HCT116 (cell line): Measurements from ENCODE around the gene ZNF423. TPM values are rescaled to one million over a fixed set of nuclear protein-coding genes. Genes with fewer than 3 reads are reported as not detected.

Source experiments
- ATAC-seq: fragments of 200-7000 bp; cut with Tn5 transposase; 2 replicates; pipeline ENCODE4 v1.9.1; 2020; ENCODE audit warnings: mild to moderate bottlenecking, moderate library complexity
- BruUV-seq: library from RNA; stranded (reverse); fragments of 400-500 nt; replicated peaks from 2 replicates; lab custom pipeline; 2021; lab: Mats Ljungman, UMichigan
- CTCF ChIA-PET: fragments of 300-600 bp; sonication (Branson Sonifier 250); formaldehyde crosslinking; loops from one replicate; lab custom pipeline; 2021; ENCODE audit warnings: antibody characterized with exemption; lab: Charles Lee
- POLR2A ChIA-PET: fragments of 300-600, 350-600 bp; sonication (Branson Sonifier 250); formaldehyde crosslinking; loops from one replicate; lab custom pipeline; 2021; ENCODE audit warnings: antibody characterized with exemption; lab: Charles Lee
- RAD21 ChIA-PET, 2 experiments: fragments of 300-600 bp; sonication (Branson Sonifier 250); formaldehyde crosslinking; loops; one replicate each; lab custom pipeline; 2023; ENCODE audit warnings: low total read pairs in 2 of 2; ENCODE audit not compliant: uncharacterized antibody in 2 of 2, unreplicated experiment in 2 of 2, low non-redundant PET in 1 of 2; lab: Charles Lee
- DNase-seq: peaks from one replicate; pipeline ENCODE4 v3.0.0-alpha.2; 2010; ENCODE audit warnings: low read depth, low spot score
- H2AFZ ChIP-seq: fragments of 200-600 bp; shearing (Covaris generic), sonication (generic); 2 replicates; pipeline ENCODE4 v1.6.1; 2017; ENCODE audit warnings: low read depth, mixed run types, mixed read lengths, antibody characterized with exemption, low read length; ENCODE audit not compliant: poor library complexity, severe bottlenecking
- H3K27ac ChIP-seq: 2 replicates; pipeline ENCODE4 v1.5.1; 2012; ENCODE audit warnings: low read depth, low read length
- H3K27me3 ChIP-seq: fragments of 200-600 bp; sonication (generic); 2 replicates; pipeline ENCODE4 v1.6.1; 2016; ENCODE audit warnings: mixed run types, low read length, mixed read lengths; ENCODE audit not compliant: insufficient read depth
- H3K36me3 ChIP-seq, 2 experiments: fragments of 200-500 bp in 1 of 2; fragments of 200-600 bp in 1 of 2; sonication (Bioruptor generic) in 1 of 2; sonication (generic) in 1 of 2; 2 replicates each; pipeline versions ENCODE4 v1.5.1 to v1.6.1; 2014 to 2016; ENCODE audit warnings: low read length in 2 of 2, inconsistent platforms in 1 of 2, mixed read lengths in 1 of 2, mixed run types in 1 of 2; ENCODE audit not compliant: insufficient read depth in 2 of 2, control insufficient read depth in 1 of 2
- H3K4me1 ChIP-seq, 2 experiments: fragments of 200-600 bp in 1 of 2; sonication (generic) in 1 of 2; 2 replicates each; pipeline versions ENCODE4 v1.5.1 to v1.6.1; 2012 to 2017; ENCODE audit warnings: low read length in 2 of 2, inconsistent platforms in 1 of 2, mild to moderate bottlenecking in 1 of 2, mixed read lengths in 1 of 2, mixed run types in 1 of 2, moderate library complexity in 1 of 2; ENCODE audit not compliant: insufficient read depth in 2 of 2, control insufficient read depth in 1 of 2
- H3K4me2 ChIP-seq: fragments of 200-600 bp; sonication (generic); 2 replicates; pipeline ENCODE4 v1.6.1; 2017; ENCODE audit warnings: mixed run types, low read length, mixed read lengths
- H3K4me3 ChIP-seq, 2 experiments: fragments of 200-600 bp in 1 of 2; sonication (generic) in 1 of 2; replicated peaks in 1 of 2; 2 replicates each; pipeline ENCODE4 v1.5.1; 2011 to 2016; ENCODE audit warnings: low read length in 2 of 2, control low read depth in 1 of 2, low read depth in 1 of 2, mild to moderate bottlenecking in 1 of 2, mixed read lengths in 1 of 2, mixed run types in 1 of 2
- H3K79me2 ChIP-seq: fragments of 200-600 bp; sonication (generic); 2 replicates; pipeline ENCODE4 v1.6.1; 2017; ENCODE audit warnings: mild to moderate bottlenecking, mixed run types, low read length, moderate library complexity, mixed read lengths; ENCODE audit not compliant: insufficient read depth
- H3K9ac ChIP-seq: fragments of 200-600 bp; sonication (generic); 2 replicates; pipeline ENCODE4 v1.6.1; 2016; ENCODE audit warnings: low read length, mixed read lengths
- H3K9me2 ChIP-seq: fragments of 200-600 bp; sonication (generic), shearing (Covaris generic); 2 replicates; pipeline ENCODE4 v1.6.1; 2017; ENCODE audit warnings: mixed run types, mild to moderate bottlenecking, moderate library complexity; ENCODE audit not compliant: insufficient read depth
- H3K9me3 ChIP-seq, 2 experiments: fragments of 200-500 bp in 1 of 2; fragments of 200-600 bp in 1 of 2; sonication (Bioruptor generic) in 1 of 2; sonication (generic) in 1 of 2; 2 replicates each; pipeline ENCODE4 v1.6.1; 2014 to 2017; ENCODE audit warnings: low read length in 2 of 2, mixed read lengths in 2 of 2, inconsistent platforms in 1 of 2, low read depth in 1 of 2, mild to moderate bottlenecking in 1 of 2, mixed run types in 1 of 2, moderate library complexity in 1 of 2; ENCODE audit not compliant: control insufficient read depth in 1 of 2, insufficient read depth in 1 of 2
- H4K20me1 ChIP-seq: fragments of 200-600 bp; sonication (generic), shearing (Covaris generic); 2 replicates; pipeline ENCODE4 v1.6.1; 2017; ENCODE audit warnings: mixed run types, mild to moderate bottlenecking, moderate library complexity; ENCODE audit not compliant: insufficient read depth
- CBX3 ChIP-seq: IDR thresholded peaks from 2 replicates; pipeline ENCODE4 v1.6.1; 2012; ENCODE audit warnings: low read depth
- EGR1 ChIP-seq: IDR thresholded peaks from 2 replicates; pipeline ENCODE4 v1.6.1; 2012; ENCODE audit warnings: low read depth
- EZH2 ChIP-seq: fragments of 200-600 bp; sonication (generic); IDR thresholded peaks from 2 replicates; pipeline ENCODE4 v1.6.1; 2017; ENCODE audit warnings: antibody characterized with exemption, mixed run types
- EZH2phosphoT487 ChIP-seq: fragments of 200-600 bp; IDR thresholded peaks from 2 replicates; pipeline ENCODE4 v1.6.1; 2018; ENCODE audit warnings: antibody characterized with exemption, borderline replicate concordance
- FOSL1 ChIP-seq: IDR thresholded peaks from 2 replicates; pipeline ENCODE4 v1.6.1; 2012; ENCODE audit warnings: low read depth
- JUND ChIP-seq: IDR thresholded peaks from 2 replicates; pipeline ENCODE4 v1.6.1; 2012
- POLR2A ChIP-seq: IDR thresholded peaks from 2 replicates; pipeline ENCODE4 v1.7.0; 2011; ENCODE audit warnings: borderline replicate concordance; ENCODE audit not compliant: insufficient read depth, insufficient read length; ENCODE audit errors: extremely low read depth
- RAD21 ChIP-seq: IDR thresholded peaks from 2 replicates; pipeline ENCODE4 v1.6.1; 2012; ENCODE audit warnings: low read depth, mild to moderate bottlenecking
- SIN3A ChIP-seq: IDR thresholded peaks from 2 replicates; pipeline ENCODE4 v1.6.1; 2012; ENCODE audit warnings: low read depth
- SRF ChIP-seq: IDR thresholded peaks from 2 replicates; pipeline ENCODE4 v1.6.1; 2012; ENCODE audit warnings: low read depth
- YY1 ChIP-seq: IDR thresholded peaks from 2 replicates; pipeline ENCODE4 v1.6.1; 2011; ENCODE audit warnings: low read length, low read depth, moderate library complexity, mild to moderate bottlenecking; ENCODE audit not compliant: insufficient replicate concordance; ENCODE audit errors: extremely low read depth
- ZFX ChIP-seq: fragments of 450-650 bp; IDR thresholded peaks from 2 replicates; pipeline ENCODE4 v1.6.1; 2017
- ZNF274 ChIP-seq: fragments of 200-500 bp; sonication (Bioruptor generic); IDR thresholded peaks from 2 replicates; pipeline ENCODE4 v1.6.1; 2014; ENCODE audit warnings: mild to moderate bottlenecking, low read depth, low read length, inconsistent platforms
- intact Hi-C: fragments of 100-400 bp; cut with micrococcal nuclease; formaldehyde crosslinking; loops from 2 replicates; pipeline ENCODE4 v1.10.0; 2022
- total RNA-seq: library from RNA; stranded (reverse); gene quantifications from one replicate; pipeline ENCODE4 v1.2.1, GENCODE V29; 2021; ENCODE audit not compliant: unreplicated experiment
- TF ChIP-seq, protein P1 (sequence below): IDR thresholded peaks from 2 replicates; pipeline ENCODE4 v1.6.1; 2011; ENCODE audit warnings: mild to moderate bottlenecking, low read length, moderate library complexity; ENCODE audit not compliant: insufficient replicate concordance; ENCODE audit errors: extremely low read depth
- TF ChIP-seq, protein P2 (sequence below): IDR thresholded peaks from 2 replicates; pipeline ENCODE4 v1.6.1; 2012
- TF ChIP-seq, protein P3 (sequence below): IDR thresholded peaks from 2 replicates; pipeline ENCODE4 v1.6.1; 2012; ENCODE audit warnings: low read depth

Gene ZNF423
- total RNA-seq, 1 experiment from 2014 or later, result 0.22 TPM

DNA sequence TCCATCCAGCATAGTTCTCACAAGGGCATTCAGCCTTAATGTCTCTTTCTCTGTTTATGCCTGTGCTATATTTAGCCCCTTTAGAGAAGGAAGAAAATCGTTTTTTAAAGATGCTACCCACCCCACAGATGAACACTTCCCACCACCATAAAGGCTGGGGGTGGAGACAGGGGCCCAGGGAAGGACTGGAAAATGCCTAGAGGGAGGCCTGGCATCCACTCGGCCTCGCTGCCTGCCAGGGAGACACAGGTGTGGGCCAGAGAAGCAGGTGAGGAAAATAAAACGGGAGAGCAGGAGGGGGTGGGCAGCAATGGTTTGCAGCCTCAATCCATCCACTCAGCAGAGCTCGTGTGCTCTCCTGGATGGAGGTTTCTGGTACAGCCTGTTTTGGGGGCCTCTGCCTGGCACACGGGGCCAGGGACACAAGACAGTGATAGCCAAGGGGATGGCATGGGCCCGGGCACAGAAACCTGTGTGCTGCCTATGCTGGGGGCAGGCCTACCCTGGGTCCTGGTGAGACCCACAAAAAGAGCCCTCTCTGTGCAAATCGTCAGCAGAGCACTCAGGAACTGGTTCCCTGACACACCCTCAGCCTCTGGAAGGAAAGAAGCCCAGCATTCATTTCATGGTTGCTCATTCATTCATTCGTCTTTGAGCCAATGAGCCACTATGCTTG, 360.9 kb downstream of the ZNF423 start:
- ChIA-PET POLR2A (no interaction called here), CTCF (no interaction called here)
- BruUV-seq, result no TSS peak

More for the DNA sequence above, 360.9 kb downstream of the ZNF423 start:
- Histone ChIP-seq H3K27me3 (no peaks in the 10 kb centered on the region), H3K4me3 (no peak overlapping the region), H3K79me2 (no peaks in the 10 kb centered on the region), H3K9ac (no peak overlapping the region), H3K9me3 (no peaks in the 10 kb centered on the region), H3K9me2 (no peaks in the 10 kb centered on the region), H3K4me2 (no peak overlapping the region), H4K20me1 (no peaks in the 10 kb centered on the region), H3K36me3 (no peaks in the 10 kb centered on the region), H3K27ac (no peak overlapping the region), H3K4me1 (peaks cover 6 to 12% of the 10 kb centered on the region in 2 experiments; a peak in 2 of 4 replicates), H2AFZ (no peak overlapping the region)
- no peak for ATAC-seq
- TF ChIP-seq FOSL1, result no peak
- no peak for TF ChIP-seq SRF
- no peak for TF ChIP-seq POLR2A
- no peak for TF ChIP-seq CBX3
- TF ChIP-seq, protein P1, sequence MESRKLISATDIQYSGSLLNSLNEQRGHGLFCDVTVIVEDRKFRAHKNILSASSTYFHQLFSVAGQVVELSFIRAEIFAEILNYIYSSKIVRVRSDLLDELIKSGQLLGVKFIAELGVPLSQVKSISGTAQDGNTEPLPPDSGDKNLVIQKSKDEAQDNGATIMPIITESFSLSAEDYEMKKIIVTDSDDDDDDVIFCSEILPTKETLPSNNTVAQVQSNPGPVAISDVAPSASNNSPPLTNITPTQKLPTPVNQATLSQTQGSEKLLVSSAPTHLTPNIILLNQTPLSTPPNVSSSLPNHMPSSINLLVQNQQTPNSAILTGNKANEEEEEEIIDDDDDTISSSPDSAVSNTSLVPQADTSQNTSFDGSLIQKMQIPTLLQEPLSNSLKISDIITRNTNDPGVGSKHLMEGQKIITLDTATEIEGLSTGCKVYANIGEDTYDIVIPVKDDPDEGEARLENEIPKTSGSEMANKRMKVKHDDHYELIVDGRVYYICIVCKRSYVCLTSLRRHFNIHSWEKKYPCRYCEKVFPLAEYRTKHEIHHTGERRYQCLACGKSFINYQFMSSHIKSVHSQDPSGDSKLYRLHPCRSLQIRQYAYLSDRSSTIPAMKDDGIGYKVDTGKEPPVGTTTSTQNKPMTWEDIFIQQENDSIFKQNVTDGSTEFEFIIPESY, result no peak
- TF ChIP-seq, protein P2, sequence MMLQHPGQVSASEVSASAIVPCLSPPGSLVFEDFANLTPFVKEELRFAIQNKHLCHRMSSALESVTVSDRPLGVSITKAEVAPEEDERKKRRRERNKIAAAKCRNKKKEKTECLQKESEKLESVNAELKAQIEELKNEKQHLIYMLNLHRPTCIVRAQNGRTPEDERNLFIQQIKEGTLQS, result no peak
- TF ChIP-seq, protein P3, sequence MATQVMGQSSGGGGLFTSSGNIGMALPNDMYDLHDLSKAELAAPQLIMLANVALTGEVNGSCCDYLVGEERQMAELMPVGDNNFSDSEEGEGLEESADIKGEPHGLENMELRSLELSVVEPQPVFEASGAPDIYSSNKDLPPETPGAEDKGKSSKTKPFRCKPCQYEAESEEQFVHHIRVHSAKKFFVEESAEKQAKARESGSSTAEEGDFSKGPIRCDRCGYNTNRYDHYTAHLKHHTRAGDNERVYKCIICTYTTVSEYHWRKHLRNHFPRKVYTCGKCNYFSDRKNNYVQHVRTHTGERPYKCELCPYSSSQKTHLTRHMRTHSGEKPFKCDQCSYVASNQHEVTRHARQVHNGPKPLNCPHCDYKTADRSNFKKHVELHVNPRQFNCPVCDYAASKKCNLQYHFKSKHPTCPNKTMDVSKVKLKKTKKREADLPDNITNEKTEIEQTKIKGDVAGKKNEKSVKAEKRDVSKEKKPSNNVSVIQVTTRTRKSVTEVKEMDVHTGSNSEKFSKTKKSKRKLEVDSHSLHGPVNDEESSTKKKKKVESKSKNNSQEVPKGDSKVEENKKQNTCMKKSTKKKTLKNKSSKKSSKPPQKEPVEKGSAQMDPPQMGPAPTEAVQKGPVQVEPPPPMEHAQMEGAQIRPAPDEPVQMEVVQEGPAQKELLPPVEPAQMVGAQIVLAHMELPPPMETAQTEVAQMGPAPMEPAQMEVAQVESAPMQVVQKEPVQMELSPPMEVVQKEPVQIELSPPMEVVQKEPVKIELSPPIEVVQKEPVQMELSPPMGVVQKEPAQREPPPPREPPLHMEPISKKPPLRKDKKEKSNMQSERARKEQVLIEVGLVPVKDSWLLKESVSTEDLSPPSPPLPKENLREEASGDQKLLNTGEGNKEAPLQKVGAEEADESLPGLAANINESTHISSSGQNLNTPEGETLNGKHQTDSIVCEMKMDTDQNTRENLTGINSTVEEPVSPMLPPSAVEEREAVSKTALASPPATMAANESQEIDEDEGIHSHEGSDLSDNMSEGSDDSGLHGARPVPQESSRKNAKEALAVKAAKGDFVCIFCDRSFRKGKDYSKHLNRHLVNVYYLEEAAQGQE, result no peak
- TF ChIP-seq EZH2phosphoT487, result no peak
- no peak for TF ChIP-seq EGR1
- no peak for TF ChIP-seq SIN3A
- no peak for TF ChIP-seq ZNF274
- no peak for TF ChIP-seq EZH2
- TF ChIP-seq RAD21, result no peak
- TF ChIP-seq JUND, result no peak
- TF ChIP-seq YY1, result no peak
- TF ChIP-seq ZFX, result no peak
- DNase-seq, result no peak
- intact Hi-C loops, result no loop called here
- RAD21 ChIA-PET, result no interaction called here
